CD4-positive, alpha-beta T cell treated with Interleukin-6 for 4 hours (primary cell): Measurements from ENCODE around the gene GPR89A.
A peak's percentile ranks its signal among the peaks of the same experiment; 100 is the strongest.
"Not testable (repeated sequence)": the region's sequence is repeated elsewhere in the genome, so short reads cannot be mapped to it uniquely, and the experiment has no call there.

Experiments used
- DNase-seq: peaks from one replicate; pipeline ENCODE4 v3.0.0-alpha.2; 2020; ENCODE audit warnings: mixed read lengths

GPR89A gene

GRCh38 chr1:145688328-145688727 is 80.5 kb downstream of the GPR89A start:
- DNase-seq, result no peak

- no peak for DNase-seq
Observed at GRCh38 chr1:145688924-145689323, 81.1 kb downstream of the GPR89A start.

GRCh38 chr1:145689922-145690321 is 82.1 kb downstream of the GPR89A start:
- no peak for DNase-seq

- DNase-seq, result peak; percentile 42
Observed at GRCh38 chr1:145690587-145691558, 83.1 kb downstream of the GPR89A start.

GRCh38 chr1:145692785-145693443 is 85.1 kb downstream of the GPR89A start:
- DNase-seq, result no peak

GRCh38 chr1:145695821-145696629 is 88.2 kb downstream of the GPR89A start:
- DNase-seq, result no peak

GRCh38 chr1:145696630-145696960 is 88.8 kb downstream of the GPR89A start:
- no peak for DNase-seq

GRCh38 chr1:145701306-145701862 is 93.6 kb downstream of the GPR89A start:
- DNase-seq, result no peak

GRCh38 chr1:145702052-145702451 is 94.3 kb downstream of the GPR89A start:
- no peak for DNase-seq

GRCh38 chr1:145702826-145703225 is 95.0 kb downstream of the GPR89A start:
- no peak for DNase-seq

GRCh38 chr1:145705622-145706021 is 97.8 kb downstream of the GPR89A start:
- no peak for DNase-seq

- no peak for DNase-seq
Observed at GRCh38 chr1:145706086-145706664, 98.4 kb downstream of the GPR89A start.

- no peak for DNase-seq
Observed at GRCh38 chr1:145707183-145707867, 99.5 kb downstream of the GPR89A start, which contains the start of gene PDZK1. TSS of gene PDZK1 (minus strand) at chr1:145707368. CDS start at chr1:145688021, 19,347 bp downstream.

GRCh38 chr1:145708063-145708462 is 100.3 kb downstream of the GPR89A start:
- DNase-seq, result no peak

- DNase-seq, result no peak
Observed at GRCh38 chr1:145710291-145711027, 102.7 kb downstream of the GPR89A start.

GRCh38 chr1:145711213-145711651 is 103.4 kb downstream of the GPR89A start:
- DNase-seq, result no peak

- DNase-seq, result no peak
Observed at GRCh38 chr1:145714524-145715111, 106.8 kb downstream of the GPR89A start.

- DNase-seq, result no peak
Observed at GRCh38 chr1:145716641-145717345, 109.0 kb downstream of the GPR89A start.

GRCh38 chr1:145717833-145718232 is 110.0 kb downstream of the GPR89A start:
- no peak for DNase-seq

GRCh38 chr1:145718465-145718864 is 110.7 kb downstream of the GPR89A start:
- DNase-seq, result not testable (repeated sequence)
